NAMALWA (cell line): ENCODE data around the gene TMEM52.
"Not testable (repeated sequence)": the region's sequence is repeated elsewhere in the genome, so short reads cannot be mapped to it uniquely, and the experiment has no call there.

Source experiments
- DNase-seq: peaks from one replicate; pipeline ENCODE4 v3.0.0-alpha.2; 2015; ENCODE audit warnings: low spot score

The TMEM52 gene

DNA sequence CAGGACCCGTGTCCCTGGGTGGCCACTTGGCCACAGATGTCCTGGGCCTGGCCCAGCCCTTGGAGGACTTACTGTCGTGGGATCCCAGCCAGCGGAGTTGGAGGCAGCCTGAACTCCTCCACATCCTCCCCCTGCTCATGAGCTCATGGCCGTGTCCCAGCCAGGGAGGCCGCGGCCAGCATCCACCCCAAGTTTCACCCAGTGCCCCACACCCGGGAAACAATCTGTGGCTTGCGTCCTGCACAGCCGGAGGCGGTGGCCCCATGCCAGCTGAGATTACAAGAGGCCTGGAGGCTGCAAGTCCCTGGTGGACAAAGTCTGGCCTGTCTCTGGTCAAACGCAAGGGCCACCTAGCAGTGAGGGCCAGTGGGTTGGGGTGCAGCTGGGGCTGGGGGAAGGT, 27.5 kb upstream of the TMEM52 start:
- DNase-seq, result no peak

DNA sequence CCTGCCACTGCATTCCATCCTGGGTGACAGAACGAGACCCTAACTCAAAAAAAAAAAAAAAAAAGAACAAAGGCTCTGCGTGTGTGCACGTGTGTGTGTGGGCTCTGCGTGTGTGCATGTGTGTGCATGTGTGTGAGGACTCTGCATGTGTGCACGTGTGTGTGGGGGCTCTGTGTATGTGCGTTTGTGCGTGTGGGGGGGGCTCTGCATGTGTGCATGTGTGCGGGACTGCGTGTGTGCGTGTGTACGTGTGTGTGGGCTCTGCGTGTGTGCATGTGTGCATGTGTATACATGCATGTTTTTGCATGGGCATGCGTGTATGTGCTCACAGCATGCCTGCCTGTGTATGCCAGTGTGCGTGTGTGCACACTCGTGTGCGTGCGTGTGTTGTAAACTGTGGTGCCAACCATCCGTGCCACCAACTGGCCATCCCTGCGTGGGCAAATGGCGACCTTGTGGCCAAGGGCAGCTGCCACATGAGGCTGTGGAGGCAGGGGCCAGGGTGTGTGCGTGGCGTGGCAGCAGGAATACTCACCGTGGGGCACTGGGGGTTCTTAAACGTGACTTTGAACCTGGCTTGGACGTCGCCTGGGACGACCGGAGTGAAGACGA, 26.8 kb upstream of the TMEM52 start:
- DNase-seq, result no peak

DNA sequence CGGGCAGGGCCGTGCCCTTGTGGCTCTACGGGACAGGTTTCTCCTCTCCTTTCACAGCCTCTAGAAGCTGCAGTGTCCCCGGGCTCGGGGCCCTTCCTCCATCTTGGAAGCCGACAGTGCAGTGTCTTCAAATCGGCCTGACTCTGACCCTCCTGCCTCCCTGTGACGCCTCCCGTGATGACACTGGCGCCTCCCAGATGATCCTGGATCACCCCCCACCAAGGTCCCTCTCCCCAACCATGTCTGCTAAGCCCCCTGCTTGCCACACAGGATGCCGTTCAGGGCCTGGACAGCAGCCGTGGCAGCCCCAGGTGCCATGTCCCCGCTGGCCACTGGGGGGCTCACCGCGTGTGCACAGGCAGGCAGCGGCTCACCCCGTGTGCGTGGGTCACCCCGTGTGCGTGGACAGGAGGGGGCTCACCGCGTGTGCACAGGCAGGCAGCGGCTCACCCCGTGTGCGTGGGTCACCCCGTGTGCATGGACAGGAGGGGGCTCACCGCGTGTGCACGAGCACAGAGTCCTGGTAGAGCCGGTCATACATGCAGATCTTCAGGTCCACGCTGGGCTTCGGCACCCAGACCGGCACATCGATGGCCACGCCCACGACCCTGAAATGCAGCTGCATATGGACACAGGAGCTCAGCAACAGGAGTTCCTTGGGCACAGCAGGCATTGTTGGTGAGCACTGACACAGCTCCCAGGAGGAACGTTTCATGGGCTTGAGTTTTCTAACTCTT, 24.9 kb upstream of the TMEM52 start:
- peak; percentile 62 for DNase-seq

DNA sequence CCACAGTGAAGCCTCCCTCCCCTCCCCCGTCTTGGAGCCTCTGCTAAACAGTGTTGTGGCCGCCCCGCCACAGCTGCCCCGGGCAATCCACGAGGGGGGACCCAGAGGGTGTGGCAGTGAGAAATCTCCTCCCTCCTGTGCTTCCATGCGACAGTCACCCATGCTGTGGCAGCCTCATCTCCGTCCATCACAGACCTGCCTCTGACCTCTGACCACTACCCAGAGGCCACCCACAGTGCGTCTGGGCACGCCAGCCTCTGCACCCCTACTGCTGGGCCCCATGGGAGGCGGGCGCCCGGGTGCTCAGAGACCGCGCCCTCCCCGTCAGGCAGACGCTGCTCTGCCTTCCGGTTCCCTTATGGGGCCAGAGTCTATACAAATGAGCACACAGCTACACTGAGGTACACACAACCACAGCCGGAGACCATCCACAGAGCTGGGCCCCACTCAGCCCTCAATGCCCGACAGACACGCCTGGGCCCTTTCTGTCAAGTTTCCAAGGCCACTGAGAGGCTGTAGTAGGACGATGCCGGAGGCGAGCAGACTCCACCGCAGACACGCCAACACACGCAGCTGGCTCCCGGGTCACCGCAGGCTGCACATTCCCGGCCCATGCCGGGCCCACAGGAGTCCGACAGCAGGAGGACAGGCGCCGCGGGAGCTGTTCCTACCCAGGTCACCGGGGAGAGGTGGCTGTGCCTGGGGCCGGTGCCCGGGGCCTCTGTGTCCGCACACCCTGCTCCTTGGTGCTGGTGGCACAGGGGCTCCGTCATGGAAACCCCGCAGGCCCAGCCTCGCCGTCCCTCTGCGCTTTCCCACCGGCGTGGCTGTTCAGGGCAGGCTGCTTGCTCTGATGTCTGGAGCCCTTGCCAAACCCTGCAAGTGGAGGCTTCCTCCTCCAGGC, 23.9 kb upstream of the TMEM52 start:
- no peak for DNase-seq

DNA sequence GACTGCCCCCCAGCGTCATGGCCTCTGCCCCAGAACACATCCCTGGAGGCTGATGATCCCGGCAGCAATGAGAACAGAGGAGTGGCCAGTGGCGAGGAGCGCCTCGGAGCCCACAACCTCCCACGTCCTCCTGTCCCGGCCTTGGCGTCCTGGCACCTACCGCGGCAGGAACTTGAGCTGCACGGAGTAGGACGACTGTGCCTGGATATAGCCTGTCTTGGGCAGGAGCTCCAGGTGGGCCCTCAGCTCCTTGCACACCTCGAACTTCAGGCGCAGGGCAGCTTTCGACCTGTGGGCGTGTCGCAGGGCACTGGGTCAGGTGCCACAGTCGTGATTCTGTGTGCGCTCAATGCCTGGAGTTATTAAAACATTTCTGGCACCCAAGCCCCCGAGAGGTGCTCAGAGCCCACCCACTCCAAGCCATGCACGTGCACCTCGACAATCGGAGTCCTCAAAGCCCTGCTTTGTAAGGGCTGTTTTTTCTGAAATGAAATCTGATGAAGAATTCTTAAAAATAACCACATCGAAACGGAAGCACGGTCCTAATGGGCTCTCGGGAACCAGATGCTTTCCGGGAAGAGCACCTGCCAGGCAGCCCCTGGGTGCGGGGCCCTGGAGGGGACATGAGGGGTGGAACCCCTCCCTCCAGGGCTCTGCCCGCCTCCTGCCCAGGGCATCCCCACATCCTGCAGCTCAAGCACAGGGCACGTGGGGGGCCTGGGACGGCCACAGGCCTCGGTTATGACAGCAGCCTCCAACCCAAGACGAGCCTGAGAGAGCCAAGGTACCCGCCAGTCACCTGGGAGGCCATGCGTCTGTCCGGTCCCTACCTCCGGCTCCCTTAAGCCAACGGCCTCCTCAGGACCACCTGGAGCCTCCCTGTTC, 23.0 kb upstream of the TMEM52 start:
- no peak for DNase-seq

DNA sequence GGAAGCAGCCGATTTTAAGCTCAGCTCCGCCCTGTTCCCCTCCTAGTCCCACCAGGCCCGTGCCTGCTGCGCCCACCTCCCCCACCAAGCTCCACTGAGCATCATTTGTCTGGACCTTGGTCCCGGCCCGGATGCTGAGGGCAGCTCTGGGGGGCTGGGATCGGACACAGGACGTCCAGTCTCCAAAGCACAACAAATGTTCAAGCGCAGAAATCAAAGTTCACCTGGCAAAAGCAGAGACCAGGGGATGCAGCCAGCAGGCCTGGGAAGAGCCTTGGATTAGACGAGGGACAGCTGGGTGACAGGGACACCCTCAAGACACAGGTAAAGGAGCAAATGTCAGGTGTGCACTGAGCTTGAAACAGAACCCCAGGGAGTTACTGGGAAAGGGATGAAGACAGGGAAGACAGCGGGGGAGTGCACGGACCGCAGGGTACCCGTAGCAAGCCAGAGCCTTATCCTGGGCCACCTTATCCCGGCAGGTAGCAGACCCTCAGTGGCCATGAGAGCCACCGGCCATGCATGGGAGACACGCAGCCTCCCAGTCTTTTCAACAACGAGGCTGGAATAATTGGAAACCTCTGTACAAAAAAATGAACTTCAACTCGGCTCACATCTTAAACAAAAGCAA, 22.2 kb upstream of the TMEM52 start:
- no peak for DNase-seq

DNA sequence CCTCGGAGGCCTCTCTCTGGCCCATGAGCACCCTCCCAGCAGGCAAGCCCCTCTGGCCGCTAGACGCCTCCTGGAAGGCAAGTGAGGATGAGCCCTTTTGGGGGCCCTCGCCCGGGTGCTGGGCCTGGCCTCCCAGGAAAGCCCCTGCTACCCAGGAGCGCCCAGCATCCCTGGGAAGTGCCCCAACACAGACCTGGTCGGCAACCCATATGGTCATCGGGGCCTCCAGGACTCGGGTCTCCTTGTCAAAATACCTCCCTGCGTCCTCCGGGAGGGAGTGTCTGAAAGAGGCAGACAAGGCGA, 21.0 kb upstream of the TMEM52 start:
- no peak for DNase-seq

DNA sequence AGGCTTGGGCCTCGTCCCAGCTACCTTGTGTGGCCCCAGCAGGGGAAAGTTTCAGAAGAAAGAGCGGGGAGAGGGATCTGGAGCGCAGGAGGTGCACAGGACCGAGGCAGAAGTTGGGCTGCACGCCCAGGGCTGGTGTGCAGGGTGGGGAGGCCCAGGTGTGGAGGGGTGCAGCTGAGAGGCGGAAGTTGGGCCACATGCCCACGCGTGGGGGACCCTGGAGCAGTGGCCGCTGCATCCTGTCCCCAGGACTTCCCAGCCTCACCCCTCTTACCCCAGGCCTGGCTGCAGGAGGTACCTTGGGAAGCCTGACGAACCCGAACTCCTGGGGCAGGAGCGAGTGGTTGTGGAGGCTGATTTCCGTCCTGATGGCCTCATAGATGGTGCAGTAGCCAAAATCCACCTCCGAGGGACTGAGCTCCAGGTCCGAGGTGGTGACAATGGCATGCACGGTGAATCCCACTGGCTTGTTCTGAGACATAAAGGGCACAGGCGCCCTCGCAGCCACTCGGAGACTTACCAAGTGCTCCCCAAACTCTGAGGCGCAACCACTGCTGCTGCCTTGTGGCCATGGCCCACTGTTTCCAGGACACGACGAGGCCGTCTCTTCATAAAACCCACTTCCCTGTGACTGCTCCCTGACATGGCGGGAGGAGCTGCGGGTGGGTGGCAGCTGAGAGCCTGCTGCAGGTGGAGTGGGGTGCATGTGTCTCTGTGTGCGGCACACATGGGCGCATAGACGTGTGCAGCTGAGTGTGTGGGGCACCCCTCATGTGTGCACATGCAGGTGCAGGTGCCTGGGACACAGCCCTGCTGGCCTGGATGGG, 20.4 kb upstream of the TMEM52 start:
- DNase-seq, result no peak

DNA sequence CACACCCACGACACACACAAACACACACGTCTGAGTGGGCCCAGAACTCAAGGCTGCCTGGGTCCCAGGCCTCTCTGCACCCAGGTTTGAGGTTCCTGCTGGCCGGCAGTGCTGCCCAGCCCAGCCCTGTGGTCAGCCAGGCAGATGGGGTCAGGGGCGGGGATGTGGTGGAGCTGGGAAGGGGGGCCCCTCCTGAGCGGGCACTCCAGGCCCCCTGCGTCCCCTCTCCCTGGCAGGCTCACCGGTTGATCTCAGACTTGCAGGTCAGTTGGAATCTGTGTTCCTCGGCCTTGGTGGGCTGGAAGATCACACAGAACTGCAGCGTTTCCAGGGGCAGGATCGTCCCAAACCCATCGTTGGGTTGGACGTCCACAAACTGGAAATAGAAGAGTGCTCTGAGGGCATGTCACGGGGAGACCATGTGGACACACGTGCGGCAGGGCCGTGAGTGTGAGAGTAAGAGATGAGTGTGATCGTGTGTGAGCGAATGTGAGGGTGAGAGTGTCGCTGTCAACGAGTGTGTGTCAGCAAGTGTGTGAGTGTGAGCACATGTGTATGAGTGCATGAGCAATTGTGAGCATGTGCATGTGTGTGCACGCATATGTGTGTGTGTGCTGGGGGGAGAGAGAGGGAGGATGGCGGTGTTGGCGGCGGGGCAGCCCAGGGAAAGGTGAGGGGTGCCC, 19.7 kb upstream of the TMEM52 start:
- DNase-seq, result no peak

DNA sequence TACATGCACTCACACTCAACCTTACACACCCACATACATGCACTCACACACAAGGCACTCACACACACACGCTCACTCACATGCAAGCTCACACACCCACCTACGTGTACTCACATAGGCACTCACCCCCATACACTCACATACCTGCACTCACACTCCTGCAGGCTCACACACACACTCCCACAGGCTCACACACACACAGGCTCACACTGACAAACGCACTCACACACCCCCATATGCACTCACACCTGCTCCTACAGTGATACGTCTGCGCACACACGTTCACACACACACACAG, 19.1 kb upstream of the TMEM52 start:
- no peak for DNase-seq

DNA sequence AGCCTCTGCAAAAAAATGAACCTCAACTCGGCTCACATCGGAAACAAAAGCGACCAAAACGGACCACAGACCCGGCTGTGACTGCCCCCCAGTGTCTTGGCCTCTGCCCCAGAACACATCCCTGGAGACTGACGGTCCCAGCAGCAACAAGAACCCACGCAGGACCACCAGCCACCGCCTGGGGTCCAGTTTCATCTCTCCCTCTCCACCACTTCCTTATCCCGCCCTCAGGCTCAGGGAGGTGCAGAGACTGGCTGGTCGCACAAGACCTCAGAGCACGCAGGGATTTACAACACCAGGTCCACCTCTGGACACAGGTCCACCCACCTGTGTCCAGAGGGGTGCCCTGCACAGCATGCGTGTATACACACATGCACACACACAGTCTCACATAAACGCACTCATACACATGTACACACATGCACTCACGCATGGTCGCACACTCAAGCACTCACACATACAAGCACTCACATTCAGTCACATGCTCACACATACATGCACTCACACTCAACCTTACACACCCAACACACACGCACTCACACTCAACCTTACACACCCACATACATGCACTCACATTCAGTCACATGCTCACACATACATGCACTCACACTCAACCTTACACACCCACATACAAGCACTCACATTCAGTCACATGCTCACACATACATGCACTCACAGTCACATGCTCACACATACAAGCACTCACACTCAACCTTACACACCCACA, 18.6 kb upstream of the TMEM52 start:
- DNase-seq, result no peak

DNA sequence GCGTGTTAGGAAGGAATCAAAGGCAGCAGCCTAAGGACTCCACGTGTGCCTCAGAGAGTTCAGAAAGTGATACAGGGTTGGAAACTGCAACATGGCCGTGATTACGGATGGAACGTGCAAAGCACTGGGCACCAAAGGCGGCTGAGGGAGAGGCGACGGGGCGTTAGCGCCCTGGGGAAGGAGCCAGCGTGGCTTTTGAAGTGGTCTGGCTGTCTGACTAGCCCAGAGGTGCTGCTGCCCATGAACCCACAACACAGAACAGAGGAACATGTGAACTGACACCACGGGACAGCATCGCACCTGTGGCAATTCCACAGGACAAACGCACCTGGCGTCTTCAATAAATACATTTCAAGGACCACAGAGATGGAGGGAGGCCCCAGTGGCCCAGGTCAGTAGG, 18.0 kb upstream of the TMEM52 start:
- DNase-seq, result no peak

DNA sequence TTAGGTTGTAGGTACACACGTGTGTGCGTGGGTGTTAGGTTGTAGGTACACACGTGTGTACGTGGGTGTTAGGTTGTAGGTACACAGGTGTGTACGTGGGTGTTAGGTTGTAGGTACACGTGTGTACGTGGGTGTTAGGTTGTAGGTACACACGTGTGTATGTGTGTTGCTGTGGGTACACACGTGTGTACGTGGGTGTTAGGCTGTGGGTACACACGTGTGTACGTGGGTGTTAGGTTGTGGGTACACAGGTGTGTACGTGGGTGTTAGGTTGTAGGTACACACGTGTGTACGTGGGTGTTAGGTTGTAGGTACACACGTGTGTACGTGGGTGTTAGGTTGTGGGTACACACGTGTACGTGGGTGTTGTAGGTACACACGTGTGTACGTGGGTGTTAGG, 15.8 kb upstream of the TMEM52 start:
- DNase-seq, result not testable (repeated sequence)

DNA sequence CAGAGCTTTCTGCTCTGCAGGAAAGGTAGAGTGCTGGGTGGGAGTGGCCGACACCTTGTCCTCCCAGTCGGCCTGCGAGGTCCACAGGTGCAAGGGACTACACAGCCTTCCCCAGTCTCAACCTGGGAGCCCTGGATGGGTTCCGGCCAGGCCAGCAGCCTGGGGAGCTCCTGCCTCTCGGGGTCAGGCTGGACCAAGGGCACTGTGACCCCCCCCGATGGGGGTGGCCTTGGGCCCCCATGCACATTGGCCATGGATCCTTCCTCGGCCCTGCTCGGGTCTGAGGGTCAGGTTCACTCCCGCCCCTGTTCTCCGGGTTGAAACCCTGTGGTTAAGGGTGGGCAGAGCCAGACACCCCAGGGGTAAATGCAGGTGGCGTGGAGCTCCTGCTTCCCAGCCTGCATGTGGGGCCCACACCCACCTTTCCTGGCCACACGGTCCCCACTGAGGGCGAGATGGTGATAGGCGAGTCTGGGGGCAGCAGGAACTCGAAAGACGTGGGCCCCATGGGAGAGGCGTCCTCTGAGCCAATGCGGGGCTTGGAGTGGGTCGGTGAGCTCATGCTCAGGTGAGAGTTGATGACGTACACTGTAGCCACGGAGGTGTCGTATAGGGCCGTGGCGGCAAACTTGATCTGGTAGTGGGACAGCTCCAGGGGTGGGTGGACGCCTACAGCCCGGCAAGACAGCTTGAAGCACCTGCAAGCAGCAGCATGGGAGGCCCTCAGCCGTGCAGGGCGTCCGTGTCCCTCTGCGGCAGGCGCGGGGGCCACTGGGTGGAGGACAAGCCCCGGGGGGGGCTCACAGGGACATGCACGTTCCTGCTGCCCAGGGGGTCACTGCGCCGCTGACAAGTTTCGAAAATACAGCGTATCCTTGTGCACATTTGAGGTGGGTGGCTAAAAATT, 10.8 kb upstream of the TMEM52 start:
- DNase-seq, result no peak

DNA sequence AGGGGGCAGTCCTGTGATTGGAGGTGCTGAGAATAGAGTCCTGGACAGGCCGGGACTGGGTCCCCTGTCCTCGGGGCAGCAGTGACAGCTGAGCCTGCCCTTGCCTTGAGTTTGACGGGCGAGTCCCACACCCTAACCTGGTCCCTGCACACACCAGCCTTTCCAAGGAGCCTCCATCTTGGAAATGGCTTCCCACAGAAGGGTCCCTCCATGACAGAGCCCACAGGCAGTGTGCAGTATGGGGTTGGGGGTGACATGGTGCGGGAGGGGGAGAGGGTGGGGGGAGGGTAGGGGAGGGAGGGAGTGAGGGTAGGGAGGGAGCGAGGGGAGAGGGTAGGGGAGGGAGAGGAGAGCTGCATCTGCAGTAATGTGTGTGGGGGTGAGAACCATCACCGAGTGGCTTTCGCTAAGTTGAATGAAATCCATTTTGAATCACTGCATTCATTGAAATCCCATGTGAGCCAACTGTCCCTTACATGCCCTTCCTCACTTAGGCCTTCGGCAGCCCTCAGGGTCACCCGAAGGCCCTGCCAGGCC, 10.1 kb upstream of the TMEM52 start:
- DNase-seq, result no peak

DNA sequence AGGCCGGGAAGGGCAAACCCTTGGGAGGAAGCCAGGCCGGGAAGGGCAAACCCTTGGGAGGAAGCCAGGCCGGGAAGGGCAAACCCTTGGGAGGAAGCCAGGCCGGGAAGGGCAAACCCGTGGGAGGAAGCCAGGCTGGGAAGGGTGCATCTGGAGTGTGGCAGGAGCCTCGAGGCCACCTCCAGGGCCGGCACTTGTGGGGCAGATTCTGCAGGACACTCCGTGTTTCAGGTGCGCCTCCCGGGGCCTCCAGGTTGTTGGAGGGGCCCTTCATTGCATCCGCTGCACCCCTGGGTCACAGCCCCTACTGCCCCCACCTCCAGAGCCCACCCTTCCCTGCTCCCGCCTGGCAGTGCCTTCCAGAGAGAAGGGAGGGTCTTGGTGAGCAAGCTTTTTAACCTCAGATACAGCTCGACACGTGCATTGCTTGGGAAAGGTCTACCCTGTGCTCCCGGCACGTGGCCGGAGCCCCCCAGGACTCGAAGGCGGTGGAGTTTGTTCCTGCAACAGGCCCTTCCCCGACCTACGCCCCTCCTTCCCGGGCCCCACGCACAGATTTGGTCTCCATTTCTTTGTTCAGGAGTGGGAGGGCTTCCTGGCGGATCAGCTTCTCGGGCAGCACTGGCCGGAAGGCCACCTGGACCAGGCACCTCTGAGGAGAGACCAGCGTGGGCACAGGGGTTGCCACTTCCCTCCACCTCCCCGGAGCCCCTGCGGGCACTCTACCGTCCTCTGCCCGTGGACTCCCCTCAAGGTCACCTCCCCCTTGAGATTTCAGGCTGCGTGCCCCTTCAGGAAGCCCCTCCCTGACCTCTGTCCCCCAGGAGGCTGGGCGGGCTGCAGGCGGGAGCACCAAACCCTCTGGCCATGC, 9.4 kb upstream of the TMEM52 start:
- DNase-seq, result no peak

DNA sequence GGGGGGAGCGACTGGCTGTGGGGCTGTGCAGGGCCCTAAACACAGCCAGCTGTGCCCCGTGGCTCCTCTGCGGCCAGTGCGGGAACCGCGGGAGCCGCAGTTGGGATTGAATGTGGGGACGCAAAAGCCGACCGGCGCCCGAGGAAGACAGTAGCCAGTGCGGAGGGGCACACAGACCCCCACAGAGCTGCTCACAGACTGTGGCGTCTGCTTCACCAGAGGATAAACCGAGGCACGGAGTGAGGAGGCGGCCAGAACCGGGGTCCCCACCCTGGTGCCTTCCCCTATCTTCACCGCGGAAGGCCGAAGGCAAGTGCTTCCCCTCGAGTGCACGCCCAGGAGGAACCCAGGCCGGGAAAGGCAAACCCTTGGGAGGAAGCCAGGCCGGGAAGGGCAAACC, 8.7 kb upstream of the TMEM52 start:
- no peak for DNase-seq
